ENCODE data around the gene BCORL1. TPM values are rescaled to one million over a fixed set of nuclear protein-coding genes. Genes with fewer than 3 reads are reported as not detected.

BCORL1 gene
- total RNA-seq, 1 donor from 2014 or later: 28.0 TPM

- Mint-ChIP-seq H3K4me1 (peaks cover 28% of the 10 kb centered on the region), H3K4me3 (no peak overlapping the region), H3K36me3 (peaks cover 6% of the 10 kb centered on the region), H3K9me3 (peaks cover 9% of the 10 kb centered on the region), H3K27ac (no peak overlapping the region), H3K27me3 (ENCODE audit: low read depth) (no peaks in the 10 kb centered on the region)
- no peak for DNase-seq (ENCODE audit: low spot score in 2 of 2, unreplicated experiment in 2 of 2)
- TF ChIP-seq, protein P1, sequence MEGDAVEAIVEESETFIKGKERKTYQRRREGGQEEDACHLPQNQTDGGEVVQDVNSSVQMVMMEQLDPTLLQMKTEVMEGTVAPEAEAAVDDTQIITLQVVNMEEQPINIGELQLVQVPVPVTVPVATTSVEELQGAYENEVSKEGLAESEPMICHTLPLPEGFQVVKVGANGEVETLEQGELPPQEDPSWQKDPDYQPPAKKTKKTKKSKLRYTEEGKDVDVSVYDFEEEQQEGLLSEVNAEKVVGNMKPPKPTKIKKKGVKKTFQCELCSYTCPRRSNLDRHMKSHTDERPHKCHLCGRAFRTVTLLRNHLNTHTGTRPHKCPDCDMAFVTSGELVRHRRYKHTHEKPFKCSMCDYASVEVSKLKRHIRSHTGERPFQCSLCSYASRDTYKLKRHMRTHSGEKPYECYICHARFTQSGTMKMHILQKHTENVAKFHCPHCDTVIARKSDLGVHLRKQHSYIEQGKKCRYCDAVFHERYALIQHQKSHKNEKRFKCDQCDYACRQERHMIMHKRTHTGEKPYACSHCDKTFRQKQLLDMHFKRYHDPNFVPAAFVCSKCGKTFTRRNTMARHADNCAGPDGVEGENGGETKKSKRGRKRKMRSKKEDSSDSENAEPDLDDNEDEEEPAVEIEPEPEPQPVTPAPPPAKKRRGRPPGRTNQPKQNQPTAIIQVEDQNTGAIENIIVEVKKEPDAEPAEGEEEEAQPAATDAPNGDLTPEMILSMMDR (IDR thresholded peaks at IDR 0.05; ENCODE audit: unreplicated experiment): no peak
Observed at GRCh38 chrX:130086447-130087206, 104.2 kb downstream of the BCORL1 start.

- H3K27ac Mint-ChIP-seq: no peak overlapping the region
- H3K4me1 Mint-ChIP-seq: peaks cover 4% of the 10 kb centered on the region
- TF ChIP-seq, protein P1 (IDR thresholded peaks at IDR 0.05; ENCODE audit: unreplicated experiment): no peak
- H3K36me3 Mint-ChIP-seq: peaks cover 6% of the 10 kb centered on the region
- no peak overlapping the region for H3K4me3 Mint-ChIP-seq
- no peaks in the 10 kb centered on the region for H3K27me3 Mint-ChIP-seq (ENCODE audit: low read depth)
- DNase-seq (ENCODE audit: low spot score in 2 of 2, unreplicated experiment in 2 of 2): no peak
- H3K9me3 Mint-ChIP-seq: peaks cover 9% of the 10 kb centered on the region
Observed at GRCh38 chrX:130090364-130090763, 107.9 kb downstream of the BCORL1 start.

- TF ChIP-seq, protein P1 (IDR thresholded peaks at IDR 0.05; ENCODE audit: unreplicated experiment): no peak
- Mint-ChIP-seq H3K4me3 (no peak overlapping the region), H3K36me3 (peaks cover 6% of the 10 kb centered on the region), H3K9me3 (peaks cover 9% of the 10 kb centered on the region), H3K27ac (no peak overlapping the region), H3K4me1 (peaks cover 4% of the 10 kb centered on the region), H3K27me3 (ENCODE audit: low read depth) (no peaks in the 10 kb centered on the region)
- no peak for DNase-seq (ENCODE audit: low spot score in 2 of 2, unreplicated experiment in 2 of 2)
Observed at GRCh38 chrX:130091980-130092522, 109.6 kb downstream of the BCORL1 start.

DNA sequence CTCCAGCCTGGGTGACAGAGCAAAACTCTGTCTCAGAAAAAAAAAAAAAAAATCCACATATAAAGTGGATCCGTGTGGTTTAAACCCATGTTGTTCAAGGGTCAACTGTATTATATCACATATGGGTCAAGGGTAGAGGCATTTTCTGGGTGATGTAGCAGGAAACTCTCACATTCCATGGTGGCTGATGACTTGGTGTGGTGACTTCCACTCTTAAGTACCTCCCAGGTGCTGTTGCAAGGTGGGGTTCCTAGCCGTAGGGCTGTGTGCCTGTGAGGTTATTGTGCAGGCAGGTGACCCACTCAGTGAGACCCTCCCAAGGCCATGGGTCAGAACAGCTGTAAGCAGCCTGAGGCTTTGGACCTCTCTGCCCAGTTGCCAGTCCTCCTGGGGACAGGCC lies 110.8 kb downstream of the BCORL1 start:
- Mint-ChIP-seq H3K9me3 (peaks cover 4% of the 10 kb centered on the region), H3K4me1 (peaks cover 8% of the 10 kb centered on the region), H3K4me3 (no peak overlapping the region), H3K36me3 (peaks cover 2% of the 10 kb centered on the region), H3K27ac (no peak overlapping the region), H3K27me3 (ENCODE audit: low read depth) (no peaks in the 10 kb centered on the region)
- no peak for DNase-seq (ENCODE audit: low spot score in 2 of 2, unreplicated experiment in 2 of 2)
- TF ChIP-seq, protein P1 (IDR thresholded peaks at IDR 0.05; ENCODE audit: unreplicated experiment): no peak

DNA sequence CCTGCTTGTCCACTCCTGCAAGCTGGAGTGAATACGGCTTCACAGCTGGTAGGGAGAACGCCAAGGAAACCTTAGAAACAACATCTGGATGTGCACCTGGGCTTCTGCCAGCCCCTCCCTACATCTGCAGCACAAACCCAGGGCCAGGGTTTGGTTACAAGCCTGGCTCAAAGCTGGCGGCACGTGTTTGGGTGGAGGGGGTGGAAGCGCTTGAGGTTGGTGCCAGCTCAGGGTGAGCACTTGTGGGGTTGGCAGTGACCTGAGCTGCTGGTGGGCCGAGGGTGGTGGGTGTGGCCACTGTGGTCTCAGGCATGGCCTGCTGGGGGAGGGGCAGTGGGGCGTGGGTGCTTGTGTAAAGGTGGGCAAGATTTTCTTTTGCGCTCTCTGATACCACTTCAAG lies 112.3 kb downstream of the BCORL1 start:
- H3K27me3 Mint-ChIP-seq (ENCODE audit: low read depth): no peaks in the 10 kb centered on the region
- no peak for DNase-seq (ENCODE audit: low spot score in 2 of 2, unreplicated experiment in 2 of 2)
- TF ChIP-seq, protein P1 (IDR thresholded peaks at IDR 0.05; ENCODE audit: unreplicated experiment): no peak
- no peak overlapping the region for H3K27ac Mint-ChIP-seq
- peaks cover 13% of the 10 kb centered on the region for H3K4me1 Mint-ChIP-seq
- H3K9me3 Mint-ChIP-seq: peaks cover 4% of the 10 kb centered on the region
- H3K36me3 Mint-ChIP-seq: no peaks in the 10 kb centered on the region
- no peak overlapping the region for H3K4me3 Mint-ChIP-seq
